Calu3 (cell line): ENCODE data around the gene FTO. TPM values are rescaled to one million over a fixed set of nuclear protein-coding genes. Genes with fewer than 3 reads are reported as not detected.

Experiments
- BruUV-seq: library from RNA; stranded (reverse); fragments of 400-500 nt; replicated peaks from 2 replicates; lab custom pipeline; 2021; lab: Mats Ljungman, UMichigan
- CTCF ChIA-PET: fragments of 300-600 bp; sonication (Branson Sonifier 250); formaldehyde crosslinking; loops from one replicate; lab custom pipeline; 2022; ENCODE audit warnings: antibody characterized with exemption; lab: Charles Lee
- DNase-seq: peaks from one replicate; pipeline ENCODE4 v3.0.0; 2022
- H3K27ac Mint-ChIP-seq: one replicate; pipeline ENCODE4 v1.8.0; 2022; ENCODE audit warnings: mixed read lengths; ENCODE audit not compliant: unreplicated experiment
- H3K27me3 Mint-ChIP-seq: one replicate; pipeline ENCODE4 v1.8.0; 2022; ENCODE audit warnings: mixed read lengths; ENCODE audit not compliant: unreplicated experiment
- H3K36me3 Mint-ChIP-seq: one replicate; pipeline ENCODE4 v1.8.0; 2022; ENCODE audit warnings: mild to moderate bottlenecking, moderate library complexity, mixed read lengths; ENCODE audit not compliant: insufficient read depth, unreplicated experiment
- H3K4me1 Mint-ChIP-seq: one replicate; pipeline ENCODE4 v1.8.0; 2022; ENCODE audit warnings: mild to moderate bottlenecking, low read depth, mixed read lengths; ENCODE audit not compliant: unreplicated experiment
- H3K4me3 Mint-ChIP-seq: one replicate; pipeline ENCODE4 v1.8.0; 2022; ENCODE audit warnings: mild to moderate bottlenecking, low read depth, moderate library complexity, mixed read lengths; ENCODE audit not compliant: unreplicated experiment
- H3K9me3 Mint-ChIP-seq: one replicate; pipeline ENCODE4 v1.8.0; 2022; ENCODE audit warnings: low read depth, mixed read lengths; ENCODE audit not compliant: unreplicated experiment
- CTCF ChIP-seq: fragments of 200-600 bp; IDR thresholded peaks from one replicate; pipeline ENCODE4 v1.8.0; 2022; ENCODE audit warnings: antibody characterized with exemption; ENCODE audit not compliant: unreplicated experiment
- intact Hi-C: fragments of 100-400 bp; cut with micrococcal nuclease; formaldehyde crosslinking; loops from one replicate; pipeline ENCODE4 v1.10.0; 2022; ENCODE audit not compliant: unreplicated experiment
- total RNA-seq: library from RNA; stranded (reverse); gene quantifications from 2 replicates; pipeline ENCODE4 v1.2.3, GENCODE V29; 2022

The FTO gene
- total RNA-seq, 1 experiment from 2014 or later = 68.9 TPM

DNA sequence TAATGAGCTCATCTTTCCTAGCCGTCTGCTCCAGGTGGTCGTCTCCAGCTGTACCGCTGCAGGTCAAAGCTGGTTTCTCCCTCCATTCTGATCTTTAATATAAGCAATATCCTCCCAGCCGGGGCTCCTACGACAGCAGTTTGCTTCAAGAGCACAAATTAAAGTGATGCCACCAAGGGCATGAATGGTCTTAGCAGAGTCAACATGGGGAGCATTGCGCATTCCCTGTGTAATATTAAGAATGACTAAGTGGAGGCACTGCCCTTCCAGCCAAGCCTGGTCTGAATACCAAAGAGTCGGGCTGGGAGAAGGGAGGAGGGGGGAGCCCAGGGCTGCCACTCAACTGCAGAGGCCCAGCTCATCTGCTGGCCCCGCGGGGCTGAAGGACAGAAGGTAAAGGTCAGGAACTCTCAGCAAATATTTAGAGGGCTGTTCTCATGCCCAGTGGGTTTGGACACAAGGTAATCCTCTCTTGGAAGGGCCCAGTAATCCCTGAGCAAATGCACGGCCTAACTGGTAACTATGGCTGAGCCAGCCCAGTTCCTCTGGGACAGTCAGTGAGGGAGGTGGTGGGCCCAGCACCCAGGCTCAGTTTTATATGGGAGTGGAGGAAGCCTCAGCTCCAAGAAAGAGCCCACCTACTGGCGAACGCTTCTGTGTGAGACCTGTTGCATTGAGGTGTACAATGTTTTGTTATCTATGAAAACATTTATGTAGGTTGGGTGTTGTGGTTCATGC is 461.4 kb downstream of the FTO start:
- CTCF ChIA-PET = interaction anchor here (0.6 kb wide), 1 partner anchor 952 kb away, joined by 3 read pairs; no protein-coding TSS in a partner anchor
- peaks cover 6% of the 10 kb centered on the region for H3K9me3 Mint-ChIP-seq
- no peaks in the 10 kb centered on the region for H3K4me1 Mint-ChIP-seq
- H3K36me3 Mint-ChIP-seq = no peaks in the 10 kb centered on the region
- BruUV-seq = no TSS peak
- TF ChIP-seq CTCF = no peak
- no peak overlapping the region for H3K27ac Mint-ChIP-seq
- DNase-seq = no peak
- intact Hi-C loops = no loop called here
- no peak overlapping the region for H3K4me3 Mint-ChIP-seq
- peaks cover 28% of the 10 kb centered on the region for H3K27me3 Mint-ChIP-seq

- intact Hi-C loops = no loop called here
- CTCF ChIA-PET = interaction anchor here (0.6 to 1.1 kb wide), 2 partner anchors 12 to 951 kb away, joined by 3 to 4 read pairs; no protein-coding TSS in a partner anchor
- peaks cover 28% of the 10 kb centered on the region for H3K27me3 Mint-ChIP-seq
- H3K4me3 Mint-ChIP-seq = no peak overlapping the region
- H3K9me3 Mint-ChIP-seq = peaks cover 6% of the 10 kb centered on the region
- no TSS peak for BruUV-seq
- H3K4me1 Mint-ChIP-seq = no peaks in the 10 kb centered on the region
- no peaks in the 10 kb centered on the region for H3K36me3 Mint-ChIP-seq
- no peak for DNase-seq
- TF ChIP-seq CTCF = no peak
- H3K27ac Mint-ChIP-seq = no peak overlapping the region
Measured at GRCh38 chr16:54165912-54166865, 462.2 kb downstream of the FTO start.

DNA sequence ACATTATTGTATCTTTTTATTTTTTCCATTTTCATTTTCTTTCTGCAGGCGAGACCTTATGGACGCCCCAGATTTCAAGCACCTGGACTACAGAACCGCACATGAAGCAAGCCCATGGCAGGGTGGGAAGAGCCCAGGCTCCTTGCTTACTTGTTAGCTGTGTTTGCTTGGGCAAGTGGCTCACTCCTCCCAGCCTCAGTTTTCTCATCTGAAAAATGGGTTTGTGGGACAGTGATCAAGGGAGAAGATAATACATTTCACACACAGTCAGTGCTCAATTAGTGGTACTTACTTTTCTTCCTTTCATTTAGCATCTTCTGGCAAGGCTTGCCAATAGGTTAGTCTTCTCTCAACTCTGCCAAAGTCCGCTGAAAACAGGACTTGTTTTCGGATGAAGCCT is 465.2 kb downstream of the FTO start:
- no TSS peak for BruUV-seq
- peaks cover 20% of the 10 kb centered on the region for H3K4me1 Mint-ChIP-seq
- H3K4me3 Mint-ChIP-seq = no peak overlapping the region
- DNase-seq = no peak
- TF ChIP-seq CTCF = no peak
- H3K27ac Mint-ChIP-seq = no peak overlapping the region
- no peaks in the 10 kb centered on the region for H3K36me3 Mint-ChIP-seq
- CTCF ChIA-PET = no interaction called here
- peaks cover 6% of the 10 kb centered on the region for H3K9me3 Mint-ChIP-seq
- intact Hi-C loops = no loop called here
- peaks cover 41% of the 10 kb centered on the region for H3K27me3 Mint-ChIP-seq

DNA sequence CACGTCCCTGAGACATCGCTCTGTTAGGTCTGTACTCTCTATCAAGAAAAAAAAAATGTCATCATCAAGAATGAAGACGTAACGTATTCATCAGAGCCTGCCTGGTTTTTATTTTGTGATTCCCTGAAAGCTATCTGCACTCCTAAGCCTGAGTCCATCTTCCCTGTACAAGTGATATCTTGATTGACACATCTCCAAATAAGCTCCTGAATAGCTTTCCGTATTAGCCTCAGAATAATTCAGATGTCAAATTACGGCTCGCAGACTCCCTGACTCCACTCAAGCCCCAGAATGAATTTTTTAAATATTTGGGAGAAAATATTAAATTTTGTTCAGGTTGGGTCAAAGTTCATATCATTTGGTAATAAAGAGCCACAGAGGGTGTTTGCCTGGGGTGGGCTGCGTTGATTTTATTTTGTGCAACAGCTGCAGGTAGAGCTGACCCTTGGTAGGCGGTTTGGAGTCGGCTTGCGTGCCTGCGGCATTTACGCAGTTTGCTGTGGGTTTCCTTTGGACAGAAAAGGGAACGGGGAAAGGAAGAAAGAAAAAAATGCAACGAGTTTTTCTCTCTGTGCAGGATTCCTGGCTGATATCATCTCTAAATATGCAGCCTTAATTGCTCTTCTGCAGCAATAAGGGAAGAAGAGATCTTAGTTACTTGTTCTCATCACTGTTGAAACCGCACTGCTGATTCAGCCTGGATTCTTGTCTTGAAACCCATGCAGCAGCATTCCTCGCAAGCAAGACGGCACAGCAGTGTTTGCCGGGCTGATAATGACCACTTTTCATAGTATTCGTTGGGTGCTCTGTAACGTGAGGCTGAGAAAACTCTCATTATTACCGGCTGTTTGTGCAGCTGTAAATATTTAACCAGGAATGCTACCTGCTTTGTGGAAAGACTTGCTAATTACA is 467.9 kb downstream of the FTO start:
- CTCF ChIA-PET = no interaction called here
- no peak overlapping the region for H3K27ac Mint-ChIP-seq

More for the DNA sequence above, 467.9 kb downstream of the FTO start:
- Mint-ChIP-seq H3K36me3 (no peaks in the 10 kb centered on the region), H3K9me3 (peaks cover 3% of the 10 kb centered on the region), H3K4me1 (peaks cover 28% of the 10 kb centered on the region), H3K27me3 (peaks cover 41% of the 10 kb centered on the region), H3K4me3 (peak overlapping the region; percentile 13)
- TF ChIP-seq CTCF = no peak
- DNase-seq = peak; percentile 43
- intact Hi-C loops = loop anchor here (5.0 kb wide), 2 partner anchors 280 to 395 kb away; no protein-coding TSS in a partner anchor
- no TSS peak for BruUV-seq
